GM19099 (cell line): Measurements from ENCODE around the gene TAAR8.

ENCODE experiments used
- POLR2A ChIP-seq: IDR thresholded peaks from 3 replicates; pipeline ENCODE4 v1.6.1; 2011; ENCODE audit warnings: low read depth; ENCODE audit not compliant: insufficient read length; ENCODE audit errors: extremely low read depth

Gene TAAR8

GRCh38 chr6:132589454-132589853, 37.0 kb downstream of the TAAR8 start, which contains the start of gene TAAR5:
TAAR5 (minus strand) TSS chr6:132589741; CDS start chr6:132589686, 55 bp downstream.
- TF ChIP-seq POLR2A = no peak

- TF ChIP-seq POLR2A = no peak
Observed at GRCh38 chr6:132590362-132590761, 37.9 kb downstream of the TAAR8 start.

- TF ChIP-seq POLR2A = no peak
Observed at GRCh38 chr6:132592855-132593254, 40.4 kb downstream of the TAAR8 start.

GRCh38 chr6:132596201-132596600, 43.7 kb downstream of the TAAR8 start:
- no peak for TF ChIP-seq POLR2A

GRCh38 chr6:132598473-132598872, 46.0 kb downstream of the TAAR8 start:
- TF ChIP-seq POLR2A = no peak
